ENCODE data around the gene PDIA5. TPM values are rescaled to one million over a fixed set of nuclear protein-coding genes. Genes with fewer than 3 reads are reported as not detected.
A peak's percentile ranks its signal among the peaks of the same experiment; 100 is the strongest.

Gene PDIA5
- total RNA-seq, 4 donors from 2014 or later: 5.3 to 9.2 (median 7.2) TPM

- WGBS: 95% methylated on average over 7 of the region's 7 CpGs
- H3K4me3 ChIP-seq: no peak overlapping the region
- H3K27me3 ChIP-seq: peaks cover 45% of the 10 kb centered on the region
- H3K4me1 ChIP-seq: peaks cover 5% of the 10 kb centered on the region
- DNase-seq (ENCODE audit: low spot score in 2 of 2): no peak
- H3K36me3 ChIP-seq: no peaks in the 10 kb centered on the region
- no peak overlapping the region for H3K27ac ChIP-seq
- TF ChIP-seq CTCF (IDR thresholded peaks at IDR 0.05): no peak
- TF ChIP-seq POLR2A (IDR thresholded peaks at IDR 0.05): no peak
- no peak for TF ChIP-seq EP300 (IDR thresholded peaks at IDR 0.05)
- no peak for TF ChIP-seq POLR2AphosphoS5 (IDR thresholded peaks at IDR 0.05)
- H3K9me3 ChIP-seq: no peaks in the 10 kb centered on the region
Measured at GRCh38 chr3:123021388-123021787, 45.4 kb upstream of the PDIA5 start.

- Histone ChIP-seq H3K9me3 (no peaks in the 10 kb centered on the region), H3K4me1 (peaks cover 12% of the 10 kb centered on the region), H3K36me3 (no peaks in the 10 kb centered on the region), H3K27me3 (peaks cover 52% of the 10 kb centered on the region), H3K27ac (no peak overlapping the region), H3K4me3 (no peak overlapping the region)
- 72% methylated on average over 7 of the region's 7 CpGs for WGBS
- TF ChIP-seq POLR2AphosphoS5 (IDR thresholded peaks at IDR 0.05) (no peak), CTCF (IDR thresholded peaks at IDR 0.05) (no peak), EP300 (IDR thresholded peaks at IDR 0.05) (no peak), POLR2A (IDR thresholded peaks at IDR 0.05) (no peak)
- no peak for DNase-seq (ENCODE audit: low spot score in 2 of 2)
Measured at GRCh38 chr3:123021996-123022510, 44.8 kb upstream of the PDIA5 start.

GRCh38 chr3:123024056-123024455 lies 42.8 kb upstream of the PDIA5 start:
- no peak overlapping the region for H3K27ac ChIP-seq
- no peak for TF ChIP-seq EP300 (IDR thresholded peaks at IDR 0.05)
- no peak for TF ChIP-seq POLR2AphosphoS5 (IDR thresholded peaks at IDR 0.05)
- TF ChIP-seq CTCF (IDR thresholded peaks at IDR 0.05): no peak
- TF ChIP-seq POLR2A (IDR thresholded peaks at IDR 0.05): no peak
- H3K4me1 ChIP-seq: peaks cover 31% of the 10 kb centered on the region
- H3K9me3 ChIP-seq: no peaks in the 10 kb centered on the region
- DNase-seq (ENCODE audit: low spot score in 2 of 2): no peak
- H3K4me3 ChIP-seq: no peak overlapping the region
- WGBS: 95% methylated on average over 1 of the region's 1 CpG
- H3K27me3 ChIP-seq: peaks cover 71% of the 10 kb centered on the region
- no peaks in the 10 kb centered on the region for H3K36me3 ChIP-seq

- Histone ChIP-seq H3K27me3 (peaks cover 87% of the 10 kb centered on the region), H3K27ac (no peak overlapping the region), H3K4me3 (peak overlapping the region; percentile 53)
Measured at GRCh38 chr3:123025642-123026521, 40.9 kb upstream of the PDIA5 start.

More at GRCh38 chr3:123025642-123026521, 40.9 kb upstream of the PDIA5 start:
- Histone ChIP-seq H3K4me1 (peaks cover 31% of the 10 kb centered on the region), H3K36me3 (no peaks in the 10 kb centered on the region), H3K9me3 (no peaks in the 10 kb centered on the region)
- TF ChIP-seq POLR2A (IDR thresholded peaks at IDR 0.05) (no peak), POLR2AphosphoS5 (IDR thresholded peaks at IDR 0.05) (no peak), CTCF (IDR thresholded peaks at IDR 0.05) (no peak), EP300 (IDR thresholded peaks at IDR 0.05) (no peak)
- DNase-seq (ENCODE audit: low spot score in 2 of 2): no peak
- 48% methylated on average over 15 of the region's 33 CpGs for WGBS
